BLaER1 (cell line): ENCODE results near the gene EN2.

ENCODE experiments used
- H3K27ac ChIP-seq: shearing (Covaris generic); formaldehyde crosslinking; 2 replicates; pipeline ENCODE4 v1.8.1; 2022
- H3K27me3 ChIP-seq: shearing (Covaris generic); formaldehyde crosslinking; 2 replicates; pipeline ENCODE4 v1.8.1; 2022
- H3K36me3 ChIP-seq: shearing (Covaris generic); formaldehyde crosslinking; 2 replicates; pipeline ENCODE4 v1.8.1; 2022
- H3K4me1 ChIP-seq: shearing (Covaris generic); formaldehyde crosslinking; 2 replicates; pipeline ENCODE4 v1.8.1; 2022
- H3K4me2 ChIP-seq: shearing (Covaris generic); formaldehyde crosslinking; 2 replicates; pipeline ENCODE4 v1.8.1; 2022
- H3K4me3 ChIP-seq: shearing (Covaris generic); formaldehyde crosslinking; 2 replicates; pipeline ENCODE4 v1.8.1; 2022
- H3K9ac ChIP-seq: shearing (Covaris generic); formaldehyde crosslinking; 2 replicates; pipeline ENCODE4 v1.8.1; 2022
- H3K9me3 ChIP-seq: shearing (Covaris generic); formaldehyde crosslinking; 2 replicates; pipeline ENCODE4 v1.8.1; 2022
- H4K20me1 ChIP-seq: shearing (Covaris generic); formaldehyde crosslinking; 2 replicates; pipeline ENCODE4 v1.8.1; 2022
- Cebpa-rat ChIP-seq: shearing (Covaris generic); IDR thresholded peaks from 2 replicates; pipeline ENCODE4 v1.8.1; 2022

The EN2 gene

GRCh38 chr7:155416646-155417380 is 41.1 kb upstream of the EN2 start:
- H3K27ac ChIP-seq = no peak overlapping the region
- H3K4me3 ChIP-seq = no peak overlapping the region
- TF ChIP-seq Cebpa-rat = no peak
- peaks cover 17% of the 10 kb centered on the region for H3K4me1 ChIP-seq
- no peak overlapping the region for H3K4me2 ChIP-seq
- H3K36me3 ChIP-seq = no peaks in the 10 kb centered on the region
- no peaks in the 10 kb centered on the region; the same call in 1 of the 2 replicates for H4K20me1 ChIP-seq
- no peak overlapping the region for H3K9ac ChIP-seq
- H3K27me3 ChIP-seq = no peaks in the 10 kb centered on the region; the same call in 1 of the 2 replicates
- no peaks in the 10 kb centered on the region for H3K9me3 ChIP-seq

GRCh38 chr7:155418304-155418703 is 39.6 kb upstream of the EN2 start:
- Histone ChIP-seq H3K4me1 (peaks cover 7% of the 10 kb centered on the region), H3K4me3 (no peak overlapping the region), H3K27me3 (no peaks in the 10 kb centered on the region; the same call in 1 of the 2 replicates), H3K9me3 (no peaks in the 10 kb centered on the region), H3K4me2 (no peak overlapping the region), H3K9ac (no peak overlapping the region), H4K20me1 (no peaks in the 10 kb centered on the region; the same call in 1 of the 2 replicates), H3K27ac (no peak overlapping the region), H3K36me3 (no peaks in the 10 kb centered on the region)
- TF ChIP-seq Cebpa-rat = no peak

GRCh38 chr7:155418941-155419755 is 38.8 kb upstream of the EN2 start:
- Histone ChIP-seq H3K4me1 (no peaks in the 10 kb centered on the region), H3K36me3 (no peaks in the 10 kb centered on the region), H3K27me3 (no peaks in the 10 kb centered on the region; the same call in 1 of the 2 replicates), H3K4me2 (no peak overlapping the region), H3K4me3 (no peak overlapping the region), H4K20me1 (no peaks in the 10 kb centered on the region; the same call in 1 of the 2 replicates), H3K9me3 (no peaks in the 10 kb centered on the region), H3K9ac (no peak overlapping the region), H3K27ac (no peak overlapping the region)
- no peak for TF ChIP-seq Cebpa-rat

- H4K20me1 ChIP-seq = no peaks in the 10 kb centered on the region; the same call in 1 of the 2 replicates
- H3K4me2 ChIP-seq = no peak overlapping the region
- H3K4me3 ChIP-seq = no peak overlapping the region
- no peaks in the 10 kb centered on the region; the same call in 1 of the 2 replicates for H3K27me3 ChIP-seq
- no peak overlapping the region for H3K27ac ChIP-seq
- no peaks in the 10 kb centered on the region for H3K9me3 ChIP-seq
- TF ChIP-seq Cebpa-rat = no peak
- no peaks in the 10 kb centered on the region for H3K4me1 ChIP-seq
- H3K36me3 ChIP-seq = no peaks in the 10 kb centered on the region
- no peak overlapping the region for H3K9ac ChIP-seq
Observed at GRCh38 chr7:155420116-155420515, 37.8 kb upstream of the EN2 start.

- no peak for TF ChIP-seq Cebpa-rat
- H4K20me1 ChIP-seq = no peaks in the 10 kb centered on the region; the same call in 1 of the 2 replicates
- no peak overlapping the region for H3K27ac ChIP-seq
- peaks cover 8% of the 10 kb centered on the region; the same call in 1 of the 2 replicates for H3K4me1 ChIP-seq
- H3K9ac ChIP-seq = no peak overlapping the region
- no peaks in the 10 kb centered on the region for H3K9me3 ChIP-seq
- H3K36me3 ChIP-seq = no peaks in the 10 kb centered on the region
- no peaks in the 10 kb centered on the region; the same call in 1 of the 2 replicates for H3K27me3 ChIP-seq
- no peak overlapping the region for H3K4me2 ChIP-seq
- no peak overlapping the region for H3K4me3 ChIP-seq
Observed at GRCh38 chr7:155422151-155422550, 35.8 kb upstream of the EN2 start.

- no peak for TF ChIP-seq Cebpa-rat
- no peak overlapping the region for H3K4me3 ChIP-seq
- no peaks in the 10 kb centered on the region for H3K27me3 ChIP-seq
- no peaks in the 10 kb centered on the region; the same call in 1 of the 2 replicates for H4K20me1 ChIP-seq
- H3K27ac ChIP-seq = no peak overlapping the region
- peaks cover 13% of the 10 kb centered on the region for H3K4me1 ChIP-seq
- no peaks in the 10 kb centered on the region for H3K36me3 ChIP-seq
- no peak overlapping the region for H3K9ac ChIP-seq
- no peak overlapping the region for H3K4me2 ChIP-seq
- H3K9me3 ChIP-seq = no peaks in the 10 kb centered on the region
Observed at GRCh38 chr7:155422599-155423336, 35.2 kb upstream of the EN2 start.

GRCh38 chr7:155423337-155424285 is 34.3 kb upstream of the EN2 start:
- H3K27me3 ChIP-seq = no peaks in the 10 kb centered on the region
- no peak overlapping the region for H3K4me2 ChIP-seq
- no peaks in the 10 kb centered on the region for H3K36me3 ChIP-seq
- no peaks in the 10 kb centered on the region; the same call in 1 of the 2 replicates for H4K20me1 ChIP-seq
- no peak for TF ChIP-seq Cebpa-rat
- no peak overlapping the region for H3K27ac ChIP-seq
- H3K4me3 ChIP-seq = no peak overlapping the region
- H3K9me3 ChIP-seq = no peaks in the 10 kb centered on the region
- peaks cover 19% of the 10 kb centered on the region for H3K4me1 ChIP-seq
- H3K9ac ChIP-seq = no peak overlapping the region

- no peaks in the 10 kb centered on the region for H3K9me3 ChIP-seq
- H3K27me3 ChIP-seq = 0 out of 2 replicates have a peak, but pooled peaks cover 3% of the 10 kb centered on the region
- H4K20me1 ChIP-seq = no peaks in the 10 kb centered on the region; the same call in 1 of the 2 replicates
- H3K9ac ChIP-seq = no peak overlapping the region
- no peak overlapping the region for H3K4me2 ChIP-seq
- no peak overlapping the region for H3K27ac ChIP-seq
- no peaks in the 10 kb centered on the region for H3K36me3 ChIP-seq
- H3K4me1 ChIP-seq = peaks cover 19% of the 10 kb centered on the region
- TF ChIP-seq Cebpa-rat = no peak
- H3K4me3 ChIP-seq = no peak overlapping the region
Observed at GRCh38 chr7:155424301-155425010, 33.5 kb upstream of the EN2 start.
